OCI-LY3 (cell line): ENCODE measurements around the gene MRTFA.

Source experiments
- CTCF ChIP-seq: fragments of 200-600, 300-600 bp; sonication (generic); IDR thresholded peaks from 2 replicates; pipeline ENCODE4 v1.5.1; 2014; ENCODE audit warnings: antibody characterized with exemption, low read length, low read depth
- EZH2phosphoT487 ChIP-seq: fragments of 200-600 bp; shearing (Covaris generic); IDR thresholded peaks from 2 replicates; pipeline ENCODE4 v1.6.1; 2018; ENCODE audit warnings: antibody characterized with exemption, mixed run types, low read depth

GRCh38 chr22:40466976-40467375, 169.5 kb downstream of the MRTFA start:
- TF ChIP-seq CTCF (no peak), EZH2phosphoT487 (no peak)
